Measurements from ENCODE around the gene CANX.

Gene CANX

GRCh38 chr5:179763215-179763945, 64.6 kb downstream of the CANX start:
- POLR2A ChIA-PET (ENCODE audit: low non-redundant PET), result interaction anchor here (0.7 to 1.1 kb wide), 3 partner anchors 30 to 213 kb away, joined by 3 to 4 read pairs (median 3); partner anchors contain the start of gene LTC4S
- TF ChIP-seq CTCF (conservative IDR thresholded peaks at IDR 0.05; ENCODE audit: low read depth), result peak; percentile 98
- CTCF ChIA-PET, result interaction anchor here (0.6 to 2.8 kb wide), 27 partner anchors 8 to 1273 kb away, joined by 3 to 39 read pairs (median 4); partner anchors contain the start of gene LTC4S
- H3K27ac ChIP-seq, result peak overlapping the region; percentile 82
- peak; percentile 90 for DNase-seq (ENCODE audit: low spot score)

GRCh38 chr5:179764056-179764455, 65.3 kb downstream of the CANX start:
- H3K27ac ChIP-seq, result peak overlapping the region; percentile 82
- TF ChIP-seq CTCF (conservative IDR thresholded peaks at IDR 0.05; ENCODE audit: low read depth), result no peak
- no peak for DNase-seq (ENCODE audit: low spot score)
- ChIA-PET CTCF (interaction anchor here (0.6 to 2.8 kb wide), 10 partner anchors 8 to 1273 kb away, joined by 3 to 39 read pairs (median 4); partner anchors contain the start of gene LTC4S), POLR2A (ENCODE audit: low non-redundant PET) (no interaction called here)

GRCh38 chr5:179765400-179765799, 66.6 kb downstream of the CANX start:
- POLR2A ChIA-PET (ENCODE audit: low non-redundant PET), result no interaction called here
- peak; percentile 73 for DNase-seq (ENCODE audit: low spot score)
- CTCF ChIA-PET, result no interaction called here
- H3K27ac ChIP-seq, result peak overlapping the region; percentile 82
- TF ChIP-seq CTCF (conservative IDR thresholded peaks at IDR 0.05; ENCODE audit: low read depth), result no peak

- ChIA-PET CTCF (no interaction called here), POLR2A (ENCODE audit: low non-redundant PET) (no interaction called here)
- no peak for DNase-seq (ENCODE audit: low spot score)
- H3K27ac ChIP-seq, result peak overlapping the region; percentile 82
- no peak for TF ChIP-seq CTCF (conservative IDR thresholded peaks at IDR 0.05; ENCODE audit: low read depth)
These were observed 67.4 kb downstream of the CANX start for GRCh38 chr5:179766021-179766725.

GRCh38 chr5:179766726-179767455, 68.1 kb downstream of the CANX start:
- ChIA-PET CTCF (interaction anchor here (0.5 to 1.0 kb wide), 2 partner anchors 47 to 175 kb away, joined by 3 to 5 read pairs; no protein-coding TSS in a partner anchor), POLR2A (ENCODE audit: low non-redundant PET) (no interaction called here)
- DNase-seq (ENCODE audit: low spot score), result no peak
- H3K27ac ChIP-seq, result peak overlapping the region; percentile 82
- TF ChIP-seq CTCF (conservative IDR thresholded peaks at IDR 0.05; ENCODE audit: low read depth), result no peak

- ChIA-PET POLR2A (ENCODE audit: low non-redundant PET) (no interaction called here), CTCF (interaction anchor here (0.5 to 1.0 kb wide), 2 partner anchors 47 to 174 kb away, joined by 3 to 5 read pairs; no protein-coding TSS in a partner anchor)
- no peak for TF ChIP-seq CTCF (conservative IDR thresholded peaks at IDR 0.05; ENCODE audit: low read depth)
- no peak for DNase-seq (ENCODE audit: low spot score)
- no peak overlapping the region for H3K27ac ChIP-seq
These were observed 68.8 kb downstream of the CANX start for GRCh38 chr5:179767496-179768100.
